GM21717 (cell line): ENCODE measurements around the gene MKLN1.
"Not testable (repeated sequence)": the region's sequence is repeated elsewhere in the genome, so short reads cannot be mapped to it uniquely, and the experiment has no call there.

ENCODE experiments used
- ATAC-seq: cut with Tn5 transposase; IDR thresholded peaks from one replicate; pipeline ENCODE4 v1.9.1; 2021; ENCODE audit warnings: mild to moderate bottlenecking, moderate library complexity; ENCODE audit not compliant: unreplicated experiment

The MKLN1 gene

GRCh38 chr7:131327626-131328376, at the start of gene MKLN1:
Gene MKLN1 (plus strand): TSS chr7:131327876. CDS start chr7:131327900, 24 bp downstream.
- ATAC-seq = peak; percentile 87

GRCh38 chr7:131279044-131279443, 48.6 kb upstream of the MKLN1 start:
- no peak for ATAC-seq

GRCh38 chr7:131281266-131282048, 46.2 kb upstream of the MKLN1 start:
- ATAC-seq = no peak

GRCh38 chr7:131284702-131285419, 42.8 kb upstream of the MKLN1 start:
- ATAC-seq = no peak

GRCh38 chr7:131285556-131285955, 42.1 kb upstream of the MKLN1 start:
- ATAC-seq = no peak

GRCh38 chr7:131288450-131288849, 39.2 kb upstream of the MKLN1 start:
- no peak for ATAC-seq

GRCh38 chr7:131289051-131289450, 38.6 kb upstream of the MKLN1 start:
- ATAC-seq = no peak

- ATAC-seq = no peak
These were observed 35.4 kb upstream of the MKLN1 start for GRCh38 chr7:131292141-131292905.

GRCh38 chr7:131293018-131293417, 34.7 kb upstream of the MKLN1 start:
- no peak for ATAC-seq

- ATAC-seq = no peak
These were observed 33.1 kb upstream of the MKLN1 start for GRCh38 chr7:131294553-131294952.

GRCh38 chr7:131298608-131298992, 29.1 kb upstream of the MKLN1 start:
- ATAC-seq = no peak

- no peak for ATAC-seq
These were observed 28.6 kb upstream of the MKLN1 start for GRCh38 chr7:131299074-131299473.

- no peak for ATAC-seq
These were observed 27.6 kb upstream of the MKLN1 start for GRCh38 chr7:131300078-131300477.

GRCh38 chr7:131300572-131301466, 26.9 kb upstream of the MKLN1 start:
- no peak for ATAC-seq

GRCh38 chr7:131302446-131302845, 25.2 kb upstream of the MKLN1 start:
- ATAC-seq = no peak

- no peak for ATAC-seq
These were observed 24.6 kb upstream of the MKLN1 start for GRCh38 chr7:131302876-131303707.

GRCh38 chr7:131305152-131305551, 22.5 kb upstream of the MKLN1 start:
- no peak for ATAC-seq

GRCh38 chr7:131306041-131306440, 21.6 kb upstream of the MKLN1 start:
- ATAC-seq = not testable (repeated sequence)

GRCh38 chr7:131306777-131307176, 20.9 kb upstream of the MKLN1 start:
- no peak for ATAC-seq
